K562 (cell line): ENCODE data around the gene SNRPD2. TPM values are rescaled to one million over a fixed set of nuclear protein-coding genes. Genes with fewer than 3 reads are reported as not detected.
A peak's percentile ranks its signal among the peaks of the same experiment; 100 is the strongest.

Experiments
- EGR1 ChIP-seq: fragments of 450-650 bp; conservative IDR thresholded peaks from 2 replicates; pipeline ENCODE4 v1.6.1; 2017; ENCODE audit warnings: mild to moderate bottlenecking
- FOS ChIP-seq: IDR thresholded peaks from 3 replicates; pipeline ENCODE4 v1.6.1; 2011; ENCODE audit not compliant: insufficient read length; ENCODE audit errors: extremely low read depth
- GTF2F1 ChIP-seq: IDR thresholded peaks from 2 replicates; pipeline ENCODE4 v1.6.1; 2011; ENCODE audit warnings: low read depth, low read length, improper control_type of control experiment
- HEY1 ChIP-seq: fragments of 250-450 bp; sonication (Bioruptor Pico); IDR thresholded peaks from 2 replicates; pipeline ENCODE4 v1.5.0; 2020; ENCODE audit warnings: mild to moderate bottlenecking, moderate library complexity, borderline replicate concordance
- KAT8 ChIP-seq: fragments of 450-650 bp; IDR thresholded peaks from 2 replicates; pipeline ENCODE4 v1.6.1; 2016; ENCODE audit warnings: low read depth, mild to moderate bottlenecking
- L3MBTL2 ChIP-seq: fragments of 450-650 bp; IDR thresholded peaks from 2 replicates; pipeline ENCODE4 v1.6.1; 2016; ENCODE audit warnings: mild to moderate bottlenecking, moderate library complexity
- NEUROD1 ChIP-seq: fragments of 150-350 bp; IDR thresholded peaks from 2 replicates; pipeline ENCODE4 v1.6.1; 2014; ENCODE audit warnings: borderline replicate concordance, low read length, low read depth; ENCODE audit not compliant: partially characterized antibody
- NFIC ChIP-seq: fragments of 450-650 bp; IDR thresholded peaks from 2 replicates; pipeline ENCODE4 v1.6.1; 2017; ENCODE audit warnings: mild to moderate bottlenecking, inconsistent platforms
- PCBP2 ChIP-seq: fragments of 200-400 bp; formaldehyde crosslinking; IDR thresholded peaks from 2 replicates; pipeline ENCODE4 v1.6.1; 2018; ENCODE audit warnings: low read length, low read depth, mild to moderate bottlenecking, moderate library complexity; ENCODE audit not compliant: poor library complexity, severe bottlenecking
- RBFOX2 ChIP-seq: fragments of 200-400 bp; formaldehyde crosslinking; IDR thresholded peaks from 2 replicates; pipeline ENCODE4 v1.6.1; 2017; ENCODE audit warnings: low read depth, mild to moderate bottlenecking, low read length, moderate library complexity
- RCOR1 ChIP-seq, 2 experiments: IDR thresholded peaks; 2 replicates each; pipeline ENCODE4 v1.6.1; 2012; ENCODE audit warnings: low read depth in 2 of 2, low read length in 2 of 2, borderline replicate concordance in 1 of 2, improper control_type of control experiment in 1 of 2
- SP1 ChIP-seq: sonication (generic); formaldehyde crosslinking; IDR thresholded peaks from 2 replicates; pipeline ENCODE4 v1.8.1; 2022; ENCODE audit warnings: mild to moderate bottlenecking, missing genetic modification reagents
- TARDBP ChIP-seq: fragments of 450-650 bp; IDR thresholded peaks from 2 replicates; pipeline ENCODE4 v1.6.1; 2016
- TGIF2 ChIP-seq: sonication (generic); formaldehyde crosslinking; IDR thresholded peaks from 2 replicates; pipeline ENCODE4 v1.8.1; 2022; ENCODE audit warnings: mild to moderate bottlenecking, missing genetic modification reagents, moderate library complexity
- WHSC1 ChIP-seq: IDR thresholded peaks from one replicate; pipeline ENCODE4 v1.6.1; 2012; ENCODE audit warnings: low read length, control low read depth, inconsistent platforms
- ZNF197 ChIP-seq: fragments of 200-800 bp; sonication (Bioruptor generic); IDR thresholded peaks from 2 replicates; pipeline ENCODE4 v1.6.1; 2016; ENCODE audit warnings: low read depth, missing genetic modification characterization, missing compliant biosample characterization
- polyA plus RNA-seq, 8 experiments: library from polyadenylated mRNA; depleted of rRNA in 4 of 8; stranded (reverse) in 5 of 8; unstranded in 3 of 8; fragments of >200 nt; fragmentation: Nextera tagmentation in 2 of 8; fragmentation: Illumina TruSeq in 1 of 8; extraction: Ambion mirVana in 2 of 8; extraction: Trizol in 1 of 8; gene quantifications; 2 replicates each; pipeline versions ENCODE4 v1.2.1 to v1.2.3, GENCODE V29; 2011 to 2014; ENCODE audit warnings: inconsistent platforms in 1 of 8, missing spikeins in 1 of 8
- total RNA-seq, 7 experiments: library from RNA; depleted of rRNA in 6 of 7; stranded (reverse); fragments of >200 nt in 6 of 7; fragmentation: Illumina TruSeq in 2 of 7; extraction: Trizol in 2 of 7; gene quantifications; 2 replicates each; pipeline versions ENCODE4 v1.2.1 to v1.2.3, GENCODE V29; 2011 to 2021; ENCODE audit warnings: low replicate concordance in 1 of 7
- TF ChIP-seq, protein P1 (sequence below): fragments of 450-650 bp; formaldehyde crosslinking; IDR thresholded peaks from 2 replicates; pipeline ENCODE4 v1.4.0; 2020; ENCODE audit warnings: mild to moderate bottlenecking, moderate library complexity
- TF ChIP-seq, protein P2 (sequence below), 2 experiments: fragments of 200-800 bp in 1 of 2; sonication (Bioruptor generic) in 1 of 2; sonication (generic) in 1 of 2; formaldehyde crosslinking in 1 of 2; IDR thresholded peaks in 1 of 2; conservative IDR thresholded peaks in 1 of 2; 2 replicates each; pipeline versions ENCODE4 v1.5.0 to v1.6.1; 2016 to 2020; ENCODE audit warnings: missing compliant biosample characterization in 1 of 2, missing genetic modification characterization in 1 of 2, missing genetic modification reagents in 1 of 2
- TF ChIP-seq, protein P3 (sequence below): sonication (generic); formaldehyde crosslinking; IDR thresholded peaks from 2 replicates; pipeline ENCODE4 v1.8.0; 2022; ENCODE audit warnings: mild to moderate bottlenecking, low read depth, missing genetic modification reagents
- TF ChIP-seq, protein P4 (sequence below): fragments of 450-650 bp; IDR thresholded peaks from 2 replicates; pipeline ENCODE4 v1.7.1; 2018; ENCODE audit warnings: mild to moderate bottlenecking, low read depth; ENCODE audit not compliant: partially characterized antibody

SNRPD2 gene
- total and polyA plus RNA-seq, 9 of the 15 experiments (the other 6 are each of a cell fraction or from before 2014, with no cell fraction given): 728 to 4,411 (median 1,029) TPM

DNA sequence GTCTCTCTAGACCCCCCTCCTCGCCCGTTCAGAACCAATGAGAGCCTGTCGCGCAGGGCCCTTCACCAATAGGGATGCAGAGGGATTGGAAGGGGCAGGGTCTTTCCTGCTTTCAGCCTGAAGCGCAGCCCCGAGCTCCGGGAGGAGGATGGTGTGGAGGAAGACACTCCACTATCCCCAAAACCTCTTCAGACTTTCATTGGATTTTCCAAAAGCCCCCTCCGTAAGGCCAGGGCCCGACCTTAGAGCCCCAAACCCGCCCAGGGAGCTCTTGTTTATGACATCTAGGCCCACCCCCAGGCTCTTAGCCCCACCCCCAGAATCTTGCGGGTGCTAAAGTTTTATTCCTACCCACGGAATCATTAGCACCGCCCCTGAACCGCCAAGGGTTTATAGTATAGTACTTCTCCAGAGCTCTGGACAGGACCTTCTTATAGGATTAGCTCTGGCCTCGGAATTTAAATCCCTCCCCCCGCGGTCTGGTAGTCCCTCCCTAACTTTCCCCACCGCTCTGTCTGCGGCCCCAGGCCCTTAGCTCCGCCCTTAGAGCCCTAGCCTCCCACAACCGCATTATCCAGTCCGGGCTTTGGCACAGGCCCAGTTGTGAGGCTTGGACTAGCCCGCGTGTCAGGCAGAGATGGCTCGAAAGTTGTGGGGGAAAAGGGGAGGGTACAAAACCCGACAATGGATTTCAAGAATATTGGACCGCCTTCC lies 46.0 kb downstream of the SNRPD2 start (continued):
- TF ChIP-seq, protein P1, sequence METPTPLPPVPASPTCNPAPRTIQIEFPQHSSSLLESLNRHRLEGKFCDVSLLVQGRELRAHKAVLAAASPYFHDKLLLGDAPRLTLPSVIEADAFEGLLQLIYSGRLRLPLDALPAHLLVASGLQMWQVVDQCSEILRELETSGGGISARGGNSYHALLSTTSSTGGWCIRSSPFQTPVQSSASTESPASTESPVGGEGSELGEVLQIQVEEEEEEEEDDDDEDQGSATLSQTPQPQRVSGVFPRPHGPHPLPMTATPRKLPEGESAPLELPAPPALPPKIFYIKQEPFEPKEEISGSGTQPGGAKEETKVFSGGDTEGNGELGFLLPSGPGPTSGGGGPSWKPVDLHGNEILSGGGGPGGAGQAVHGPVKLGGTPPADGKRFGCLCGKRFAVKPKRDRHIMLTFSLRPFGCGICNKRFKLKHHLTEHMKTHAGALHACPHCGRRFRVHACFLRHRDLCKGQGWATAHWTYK: 0 out of 2 replicates have a peak, but pooled peaks have one; percentile 37
- TF ChIP-seq EGR1: peak; percentile 50
- TF ChIP-seq L3MBTL2: peak; percentile 81
- no peak for TF ChIP-seq ZNF197 (CRISPR knock-in tag)
- TF ChIP-seq, protein P2, sequence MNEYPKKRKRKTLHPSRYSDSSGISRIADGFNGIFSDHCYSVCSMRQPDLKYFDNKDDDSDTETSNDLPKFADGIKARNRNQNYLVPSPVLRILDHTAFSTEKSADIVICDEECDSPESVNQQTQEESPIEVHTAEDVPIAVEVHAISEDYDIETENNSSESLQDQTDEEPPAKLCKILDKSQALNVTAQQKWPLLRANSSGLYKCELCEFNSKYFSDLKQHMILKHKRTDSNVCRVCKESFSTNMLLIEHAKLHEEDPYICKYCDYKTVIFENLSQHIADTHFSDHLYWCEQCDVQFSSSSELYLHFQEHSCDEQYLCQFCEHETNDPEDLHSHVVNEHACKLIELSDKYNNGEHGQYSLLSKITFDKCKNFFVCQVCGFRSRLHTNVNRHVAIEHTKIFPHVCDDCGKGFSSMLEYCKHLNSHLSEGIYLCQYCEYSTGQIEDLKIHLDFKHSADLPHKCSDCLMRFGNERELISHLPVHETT (CRISPR knock-in tag; conservative IDR thresholded peaks at IDR 0.05 in 1 of 2, IDR thresholded peaks at IDR 0.05 in 1 of 2): no peak
- no peak for TF ChIP-seq GTF2F1
- no peak for TF ChIP-seq KAT8
- TF ChIP-seq RCOR1 (IDR thresholded peaks at IDR 0.05; ENCODE audit: borderline replicate concordance in 1 of 2, low read depth in 2 of 2, low read length in 2 of 2): peak in 1 of 2 experiments; percentile 95; a peak in 2 of 4 replicates
- no peak for TF ChIP-seq TGIF2 (CRISPR knock-in tag)
- TF ChIP-seq NFIC: peak; percentile 87
- peak; percentile 71 for TF ChIP-seq TARDBP
- TF ChIP-seq PCBP2: no peak
- TF ChIP-seq, protein P3, sequence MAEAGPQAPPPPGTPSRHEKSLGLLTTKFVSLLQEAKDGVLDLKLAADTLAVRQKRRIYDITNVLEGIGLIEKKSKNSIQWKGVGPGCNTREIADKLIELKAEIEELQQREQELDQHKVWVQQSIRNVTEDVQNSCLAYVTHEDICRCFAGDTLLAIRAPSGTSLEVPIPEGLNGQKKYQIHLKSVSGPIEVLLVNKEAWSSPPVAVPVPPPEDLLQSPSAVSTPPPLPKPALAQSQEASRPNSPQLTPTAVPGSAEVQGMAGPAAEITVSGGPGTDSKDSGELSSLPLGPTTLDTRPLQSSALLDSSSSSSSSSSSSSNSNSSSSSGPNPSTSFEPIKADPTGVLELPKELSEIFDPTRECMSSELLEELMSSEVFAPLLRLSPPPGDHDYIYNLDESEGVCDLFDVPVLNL (CRISPR knock-in tag): no peak
- TF ChIP-seq, protein P4, sequence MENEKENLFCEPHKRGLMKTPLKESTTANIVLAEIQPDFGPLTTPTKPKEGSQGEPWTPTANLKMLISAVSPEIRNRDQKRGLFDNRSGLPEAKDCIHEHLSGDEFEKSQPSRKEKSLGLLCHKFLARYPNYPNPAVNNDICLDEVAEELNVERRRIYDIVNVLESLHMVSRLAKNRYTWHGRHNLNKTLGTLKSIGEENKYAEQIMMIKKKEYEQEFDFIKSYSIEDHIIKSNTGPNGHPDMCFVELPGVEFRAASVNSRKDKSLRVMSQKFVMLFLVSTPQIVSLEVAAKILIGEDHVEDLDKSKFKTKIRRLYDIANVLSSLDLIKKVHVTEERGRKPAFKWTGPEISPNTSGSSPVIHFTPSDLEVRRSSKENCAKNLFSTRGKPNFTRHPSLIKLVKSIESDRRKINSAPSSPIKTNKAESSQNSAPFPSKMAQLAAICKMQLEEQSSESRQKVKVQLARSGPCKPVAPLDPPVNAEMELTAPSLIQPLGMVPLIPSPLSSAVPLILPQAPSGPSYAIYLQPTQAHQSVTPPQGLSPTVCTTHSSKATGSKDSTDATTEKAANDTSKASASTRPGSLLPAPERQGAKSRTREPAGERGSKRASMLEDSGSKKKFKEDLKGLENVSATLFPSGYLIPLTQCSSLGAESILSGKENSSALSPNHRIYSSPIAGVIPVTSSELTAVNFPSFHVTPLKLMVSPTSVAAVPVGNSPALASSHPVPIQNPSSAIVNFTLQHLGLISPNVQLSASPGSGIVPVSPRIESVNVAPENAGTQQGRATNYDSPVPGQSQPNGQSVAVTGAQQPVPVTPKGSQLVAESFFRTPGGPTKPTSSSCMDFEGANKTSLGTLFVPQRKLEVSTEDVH: peak; percentile 59
- peak; percentile 93 for TF ChIP-seq SP1 (CRISPR knock-in tag)
- no peak for TF ChIP-seq HEY1 (CRISPR knock-in tag)
- TF ChIP-seq RBFOX2: peak; percentile 34; the same call in 1 of the 2 replicates
- no peak for TF ChIP-seq WHSC1
- TF ChIP-seq FOS: peak; percentile 97
- peak; percentile 100 for TF ChIP-seq NEUROD1
